ENCODE data around the gene GABPA. TPM values are rescaled to one million over a fixed set of nuclear protein-coding genes. Genes with fewer than 3 reads are reported as not detected.

The GABPA gene
- total RNA-seq, result 10 to 100 TPM; 17.6 to 32.5 (median 27.2) TPM
- polyA plus RNA-seq, result 10 to 100 TPM; 10.8 to 13.2 (median 11.2) TPM

- H3K4me1 ChIP-seq, result peaks cover 0 to 55% (median 43%) of the 10 kb centered on the region in 4 donors
- peak within 1 kb of the TSS; percentile 81 to 98 (median 85) for H3K4me3 ChIP-seq
- DNase-seq, result peak; percentile 99
- H3K36me3 ChIP-seq, result peaks cover 0 to 3% (median 0%) of the 10 kb centered on the region in 4 donors
- intact Hi-C loops (cut with DNase I), result loop anchor here (5.0 to 10.0 kb wide), 4 partner anchors 57 to 1110 kb away; partner anchors contain the start of genes ADAMTS1, APP and MRPL39
- H3K27ac ChIP-seq, result peak within 1 kb of the TSS; percentile 94 to 99 (median 98)
- no peak for TF ChIP-seq POLR2A (IDR thresholded peaks at IDR 0.05)
- peak in 1 of 4 donors; percentile 47 for TF ChIP-seq EP300 (IDR thresholded peaks at IDR 0.05)
- no peak for TF ChIP-seq CTCF (IDR thresholded peaks at IDR 0.05)
- peak in 2 of 4 donors; percentile 39 to 58 for TF ChIP-seq POLR2AphosphoS5 (IDR thresholded peaks at IDR 0.05)
- 0 to 1% methylated on average over 64 of the region's 64 CpGs for WGBS, 2 donors
- no peaks in the 10 kb centered on the region for H3K9me3 ChIP-seq
- no peaks in the 10 kb centered on the region for H3K27me3 ChIP-seq
Observed at GRCh38 chr21:25734904-25735645, at the start of gene GABPA, which contains the start of gene ATP5PF. GABPA (plus strand) TSS chr21:25734972; CDS start chr21:25741599, 6,627 bp downstream. ATP5PF (minus strand) TSS chr21:25734904; CDS start chr21:25729794, 5,110 bp downstream.

- no peak for DNase-seq
- WGBS, 2 donors, result 84 to 90% methylated on average over 4 of the region's 4 CpGs
- Histone ChIP-seq H3K4me1 (peaks cover 0 to 29% (median 20%) of the 10 kb centered on the region in 4 donors), H3K36me3 (no peaks in the 10 kb centered on the region), H3K4me3 (no peak overlapping the region), H3K27me3 (no peaks in the 10 kb centered on the region), H3K27ac (peak overlapping the region in 3 of 4 donors; percentile 5 to 69 (median 9)), H3K9me3 (no peaks in the 10 kb centered on the region)
- intact Hi-C loops (cut with DNase I), result no loop called here
- no peak for TF ChIP-seq POLR2AphosphoS5 (IDR thresholded peaks at IDR 0.05)
- TF ChIP-seq CTCF (IDR thresholded peaks at IDR 0.05), result no peak
- TF ChIP-seq POLR2A (IDR thresholded peaks at IDR 0.05), result no peak
- TF ChIP-seq EP300 (IDR thresholded peaks at IDR 0.05), result no peak
Observed at GRCh38 chr21:25687787-25688186, 47.0 kb upstream of the GABPA start.

GRCh38 chr21:25688275-25689155, 46.3 kb upstream of the GABPA start:
- no peaks in the 10 kb centered on the region for H3K9me3 ChIP-seq
- peaks cover 0 to 29% (median 20%) of the 10 kb centered on the region in 4 donors for H3K4me1 ChIP-seq
- peak in 1 of 4 donors; percentile 8 for TF ChIP-seq POLR2AphosphoS5 (IDR thresholded peaks at IDR 0.05)
- no peak for TF ChIP-seq EP300 (IDR thresholded peaks at IDR 0.05)
- no peak for TF ChIP-seq POLR2A (IDR thresholded peaks at IDR 0.05)
- H3K27me3 ChIP-seq, result no peaks in the 10 kb centered on the region
- peak overlapping the region in 3 of 4 donors; percentile 5 to 69 (median 9) for H3K27ac ChIP-seq
- no peaks in the 10 kb centered on the region for H3K36me3 ChIP-seq
- no peak for DNase-seq
- H3K4me3 ChIP-seq, result no peak overlapping the region
- WGBS, 2 donors, result 75 to 78% methylated on average over 9 of the region's 9 CpGs
- intact Hi-C loops (cut with DNase I), result no loop called here

GRCh38 chr21:25689226-25689625, 45.5 kb upstream of the GABPA start:
- TF ChIP-seq CTCF (IDR thresholded peaks at IDR 0.05) (no peak), POLR2A (IDR thresholded peaks at IDR 0.05) (no peak), EP300 (IDR thresholded peaks at IDR 0.05) (no peak), POLR2AphosphoS5 (IDR thresholded peaks at IDR 0.05) (no peak)
- WGBS, 2 donors, result 74 to 91% methylated on average over 1 of the region's 1 CpG
- Histone ChIP-seq H3K4me1 (peaks cover 0 to 29% (median 20%) of the 10 kb centered on the region in 4 donors), H3K36me3 (no peaks in the 10 kb centered on the region), H3K27ac (peak overlapping the region in 2 of 4 donors; percentile 9 to 69), H3K27me3 (no peaks in the 10 kb centered on the region), H3K9me3 (no peaks in the 10 kb centered on the region), H3K4me3 (no peak overlapping the region)
- intact Hi-C loops (cut with DNase I), result no loop called here
- DNase-seq, result no peak
